ENCODE measurements around the gene FSTL5.

Gene FSTL5

GRCh38 chr4:162163892-162164759 lies at the start of gene FSTL5:
Gene FSTL5, minus strand, starts transcription at chr4:162164000. Its CDS starts 52,604 bp downstream, at chr4:162111396.
- no peak for TF ChIP-seq EP300 (IDR thresholded peaks at IDR 0.05; ENCODE audit: borderline replicate concordance)
- TF ChIP-seq TCF12 (IDR thresholded peaks at IDR 0.05; ENCODE audit: low read depth): no peak
- no peak for TF ChIP-seq YY1 (IDR thresholded peaks at IDR 0.05; ENCODE audit: low read depth)
- TF ChIP-seq EGR1 (IDR thresholded peaks at IDR 0.05): no peak
- TF ChIP-seq REST (IDR thresholded peaks at IDR 0.05; ENCODE audit: low read depth): peak; percentile 97
- no peak for TF ChIP-seq NFIC (IDR thresholded peaks at IDR 0.05)
- TF ChIP-seq MAX (IDR thresholded peaks at IDR 0.05): no peak
- TF ChIP-seq RAD21 (IDR thresholded peaks at IDR 0.05; ENCODE audit: low read depth): no peak
- no peak for TF ChIP-seq CEBPB (IDR thresholded peaks at IDR 0.05)
- no peak for TF ChIP-seq ZBTB7A (IDR thresholded peaks at IDR 0.05; ENCODE audit: low read depth)
- no peak for TF ChIP-seq USF1 (IDR thresholded peaks at IDR 0.05)
- no peak for TF ChIP-seq CREB1 (IDR thresholded peaks at IDR 0.05; ENCODE audit: low read depth)
- TF ChIP-seq TAF1 (IDR thresholded peaks at IDR 0.05; ENCODE audit: low read depth): no peak
- TF ChIP-seq TEAD4 (IDR thresholded peaks at IDR 0.05): 0 out of 2 replicates have a peak, but pooled peaks have one; percentile 3
- no peak for TF ChIP-seq FOXM1 (IDR thresholded peaks at IDR 0.05; ENCODE audit: borderline replicate concordance, low read depth)

- no peak for TF ChIP-seq MAX (IDR thresholded peaks at IDR 0.05)
- no peak for TF ChIP-seq EP300 (IDR thresholded peaks at IDR 0.05; ENCODE audit: borderline replicate concordance)
- TF ChIP-seq CEBPB (IDR thresholded peaks at IDR 0.05): no peak
- no peak for TF ChIP-seq FOXM1 (IDR thresholded peaks at IDR 0.05; ENCODE audit: borderline replicate concordance, low read depth)
- no peak for TF ChIP-seq TCF12 (IDR thresholded peaks at IDR 0.05; ENCODE audit: low read depth)
- TF ChIP-seq EGR1 (IDR thresholded peaks at IDR 0.05): no peak
- no peak for TF ChIP-seq USF1 (IDR thresholded peaks at IDR 0.05)
- TF ChIP-seq NFIC (IDR thresholded peaks at IDR 0.05): no peak
- TF ChIP-seq RAD21 (IDR thresholded peaks at IDR 0.05; ENCODE audit: low read depth): no peak
- TF ChIP-seq ZBTB7A (IDR thresholded peaks at IDR 0.05; ENCODE audit: low read depth): no peak
- TF ChIP-seq YY1 (IDR thresholded peaks at IDR 0.05; ENCODE audit: low read depth): no peak
- no peak for TF ChIP-seq REST (IDR thresholded peaks at IDR 0.05; ENCODE audit: low read depth)
- no peak for TF ChIP-seq TEAD4 (IDR thresholded peaks at IDR 0.05)
Measured at GRCh38 chr4:162209706-162210105, 45.9 kb upstream of the FSTL5 start.

- TF ChIP-seq TEAD4 (IDR thresholded peaks at IDR 0.05) (no peak), MAX (IDR thresholded peaks at IDR 0.05) (no peak), YY1 (IDR thresholded peaks at IDR 0.05; ENCODE audit: low read depth) (no peak), REST (IDR thresholded peaks at IDR 0.05; ENCODE audit: low read depth) (no peak), RAD21 (IDR thresholded peaks at IDR 0.05; ENCODE audit: low read depth) (no peak), TCF12 (IDR thresholded peaks at IDR 0.05; ENCODE audit: low read depth) (no peak), TAF1 (IDR thresholded peaks at IDR 0.05; ENCODE audit: low read depth) (no peak), CEBPB (IDR thresholded peaks at IDR 0.05) (no peak), FOXM1 (IDR thresholded peaks at IDR 0.05; ENCODE audit: borderline replicate concordance, low read depth) (no peak), NFIC (IDR thresholded peaks at IDR 0.05) (no peak), EP300 (IDR thresholded peaks at IDR 0.05; ENCODE audit: borderline replicate concordance) (no peak), CREB1 (IDR thresholded peaks at IDR 0.05; ENCODE audit: low read depth) (no peak), USF1 (IDR thresholded peaks at IDR 0.05) (no peak), ZBTB7A (IDR thresholded peaks at IDR 0.05; ENCODE audit: low read depth) (no peak), EGR1 (IDR thresholded peaks at IDR 0.05) (no peak)
Measured at GRCh38 chr4:162201673-162202072, 37.9 kb upstream of the FSTL5 start.

Measured in Ishikawa (cell line).